ENCODE measurements around the gene SHD. TPM values are rescaled to one million over a fixed set of nuclear protein-coding genes. Genes with fewer than 3 reads are reported as not detected.

The SHD gene
- total RNA-seq, 1 experiment from 2014 or later = 3.5 TPM

- TF ChIP-seq CTCF (IDR thresholded peaks at IDR 0.05; ENCODE audit: insufficient read depth in 1 of 2, low read depth in 1 of 2, low read length in 1 of 2, severe bottlenecking in 1 of 2, unreplicated experiment in 1 of 2) = no peak
- ChIA-PET CTCF (no interaction called here), POLR2A (no interaction called here)
- Mint-ChIP-seq H3K4me1 (ENCODE audit: low read depth, unreplicated experiment) (peaks cover 5% of the 10 kb centered on the region), H3K27me3 (ENCODE audit: insufficient read depth, unreplicated experiment) (no peaks in the 10 kb centered on the region), H3K36me3 (ENCODE audit: insufficient read depth, unreplicated experiment) (peaks cover 64% of the 10 kb centered on the region), H3K9me3 (ENCODE audit: unreplicated experiment) (no peaks in the 10 kb centered on the region), H3K27ac (ENCODE audit: unreplicated experiment) (no peak overlapping the region), H3K4me3 (ENCODE audit: unreplicated experiment) (no peak overlapping the region)
- no peak overlapping the region for H3K4me3 ChIP-seq (ENCODE audit: low read depth, low read length)
- H3K9me3 ChIP-seq = no peaks in the 10 kb centered on the region
- H3K36me3 ChIP-seq (ENCODE audit: control insufficient read depth, insufficient read depth, low read length) = 0 out of 2 replicates have a peak, but pooled peaks cover 2% of the 10 kb centered on the region
- no peak for DNase-seq
- no peaks in the 10 kb centered on the region for H3K4me1 ChIP-seq
- no TSS peak for BruUV-seq (replicated peaks)
- intact Hi-C loops (cut with micrococcal nuclease; ENCODE audit: unreplicated experiment) = no loop called here
- no peaks in the 10 kb centered on the region for H3K27me3 ChIP-seq (replicated peaks; ENCODE audit: control insufficient read depth, insufficient read depth, low read length)
These were observed 47.8 kb downstream of the SHD start for GRCh38 chr19:4326837-4327251.

DNA sequence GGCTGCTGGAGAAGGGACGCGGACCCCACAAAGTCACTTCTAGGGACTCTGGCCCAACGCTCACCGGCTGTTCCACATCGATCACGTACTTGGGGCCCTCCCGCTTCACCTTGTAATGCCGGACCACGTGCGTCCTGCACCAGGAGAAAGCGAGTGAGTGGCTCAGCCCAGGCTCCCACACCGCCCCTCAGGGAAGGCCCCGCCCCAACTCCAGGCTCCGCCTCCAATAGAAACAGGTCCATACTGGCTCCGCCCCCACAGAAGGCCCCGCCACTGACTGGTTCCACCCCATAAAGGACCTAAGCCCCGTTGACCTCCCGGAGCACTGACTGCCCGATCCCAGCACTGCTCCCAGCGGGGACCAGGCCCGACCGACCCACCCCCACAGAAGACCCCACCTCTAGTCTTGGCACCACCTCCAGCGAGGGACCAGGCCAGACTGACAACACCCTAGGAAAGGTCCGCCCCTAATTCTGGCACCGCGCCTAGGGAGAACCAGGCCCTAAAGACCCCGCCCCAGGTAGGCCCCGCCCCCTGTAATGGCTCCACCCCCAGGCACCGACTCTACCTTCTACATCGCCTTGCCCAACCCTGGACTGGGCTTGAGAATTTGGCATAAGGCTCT, 48.3 kb downstream of the SHD start:
- peak overlapping the region; percentile 10 for H3K4me3 Mint-ChIP-seq (ENCODE audit: unreplicated experiment)
- no peaks in the 10 kb centered on the region for H3K27me3 Mint-ChIP-seq (ENCODE audit: insufficient read depth, unreplicated experiment)
- BruUV-seq (replicated peaks) = no TSS peak
- no peaks in the 10 kb centered on the region for H3K4me1 ChIP-seq
- no peak overlapping the region for H3K4me3 ChIP-seq (ENCODE audit: low read depth, low read length)
- H3K36me3 ChIP-seq (ENCODE audit: control insufficient read depth, insufficient read depth, low read length) = 0 out of 2 replicates have a peak, but pooled peaks cover 2% of the 10 kb centered on the region
- no peaks in the 10 kb centered on the region for H3K27me3 ChIP-seq (replicated peaks; ENCODE audit: control insufficient read depth, insufficient read depth, low read length)
- peak; percentile 51 to 62 for DNase-seq
- no peak overlapping the region for H3K27ac Mint-ChIP-seq (ENCODE audit: unreplicated experiment)
- no peaks in the 10 kb centered on the region for H3K9me3 ChIP-seq
- TF ChIP-seq CTCF (IDR thresholded peaks at IDR 0.05; ENCODE audit: insufficient read depth in 1 of 2, low read depth in 1 of 2, low read length in 1 of 2, severe bottlenecking in 1 of 2, unreplicated experiment in 1 of 2) = no peak
- peaks cover 60% of the 10 kb centered on the region for H3K36me3 Mint-ChIP-seq (ENCODE audit: insufficient read depth, unreplicated experiment)
- peaks cover 5% of the 10 kb centered on the region for H3K4me1 Mint-ChIP-seq (ENCODE audit: low read depth, unreplicated experiment)
- intact Hi-C loops (cut with micrococcal nuclease; ENCODE audit: unreplicated experiment) = no loop called here
- ChIA-PET CTCF (interaction anchor here (0.9 kb wide), 1 partner anchor 15 kb away, joined by 3 read pairs; no protein-coding TSS in a partner anchor), POLR2A (interaction anchor here (1.2 kb wide), 1 partner anchor 16 kb away, joined by 9 read pairs; the partner anchor contains the start of gene MPND)
- no peaks in the 10 kb centered on the region for H3K9me3 Mint-ChIP-seq (ENCODE audit: unreplicated experiment)

DNA sequence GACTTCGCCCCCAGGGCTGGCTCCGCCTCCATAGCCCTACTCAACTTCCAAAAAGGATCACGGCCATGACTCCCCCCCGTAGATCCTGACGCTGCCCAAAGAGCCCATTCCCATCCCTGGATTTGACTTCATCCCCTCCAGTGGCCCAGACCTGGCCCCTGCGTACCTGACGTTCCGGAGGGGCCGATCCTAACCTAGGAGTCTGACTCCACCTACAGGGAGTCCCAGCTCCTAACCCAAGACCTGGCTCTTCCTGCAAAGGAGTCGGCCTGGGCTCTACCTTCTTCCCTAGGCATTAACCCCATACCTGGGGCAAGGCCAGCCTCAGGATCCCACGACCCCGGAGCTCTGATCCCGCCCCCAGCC, 48.8 kb downstream of the SHD start:
- CTCF ChIA-PET = interaction anchor here (0.6 to 0.9 kb wide), 3 partner anchors 14 to 177 kb away, joined by 3 read pairs; no protein-coding TSS in a partner anchor
- H3K4me3 Mint-ChIP-seq (ENCODE audit: unreplicated experiment) = peak overlapping the region; percentile 10
- H3K9me3 ChIP-seq = no peaks in the 10 kb centered on the region
- no peak for TF ChIP-seq CTCF (IDR thresholded peaks at IDR 0.05; ENCODE audit: insufficient read depth in 1 of 2, low read depth in 1 of 2, low read length in 1 of 2, severe bottlenecking in 1 of 2, unreplicated experiment in 1 of 2)
- no TSS peak for BruUV-seq (replicated peaks)
- H3K4me1 Mint-ChIP-seq (ENCODE audit: low read depth, unreplicated experiment) = peaks cover 5% of the 10 kb centered on the region
- DNase-seq = no peak
- H3K36me3 ChIP-seq (ENCODE audit: control insufficient read depth, insufficient read depth, low read length) = 0 out of 2 replicates have a peak, but pooled peaks cover 2% of the 10 kb centered on the region
- intact Hi-C loops (cut with micrococcal nuclease; ENCODE audit: unreplicated experiment) = no loop called here
- H3K27me3 ChIP-seq (replicated peaks; ENCODE audit: control insufficient read depth, insufficient read depth, low read length) = no peaks in the 10 kb centered on the region
- H3K4me3 ChIP-seq (ENCODE audit: low read depth, low read length) = no peak overlapping the region
- no peaks in the 10 kb centered on the region for H3K9me3 Mint-ChIP-seq (ENCODE audit: unreplicated experiment)
- no peaks in the 10 kb centered on the region for H3K4me1 ChIP-seq
- no peak overlapping the region for H3K27ac Mint-ChIP-seq (ENCODE audit: unreplicated experiment)
- POLR2A ChIA-PET = interaction anchor here (0.8 to 1.2 kb wide), 2 partner anchors 15 to 74 kb away, joined by 5 to 9 read pairs; partner anchors contain the start of genes CHAF1A and MPND
- H3K27me3 Mint-ChIP-seq (ENCODE audit: insufficient read depth, unreplicated experiment) = no peaks in the 10 kb centered on the region
- H3K36me3 Mint-ChIP-seq (ENCODE audit: insufficient read depth, unreplicated experiment) = peaks cover 55% of the 10 kb centered on the region
